Type B pancreatic cell (in vitro differentiated cells): Measurements from ENCODE around the gene ZNF423. TPM values are rescaled to one million over a fixed set of nuclear protein-coding genes. Genes with fewer than 3 reads are reported as not detected.

ENCODE experiments used
- DNase-seq: peaks from one replicate; pipeline ENCODE4 v3.0.0; 2021; ENCODE audit warnings: mixed read lengths; ENCODE audit not compliant: unreplicated experiment; ENCODE audit errors: extremely low spot score
- H3K27ac Mint-ChIP-seq: 2 replicates; pipeline ENCODE4 v1.8.0; 2021; ENCODE audit warnings: mild to moderate bottlenecking, mixed read lengths
- H3K27me3 Mint-ChIP-seq: 2 replicates; pipeline ENCODE4 v1.8.0; 2021; ENCODE audit warnings: mixed read lengths
- H3K36me3 Mint-ChIP-seq: 2 replicates; pipeline ENCODE4 v1.8.0; 2021; ENCODE audit warnings: mixed read lengths
- H3K4me1 Mint-ChIP-seq: one replicate; pipeline ENCODE4 v1.8.0; 2021; ENCODE audit warnings: mixed read lengths; ENCODE audit not compliant: unreplicated experiment
- H3K4me3 Mint-ChIP-seq: 2 replicates; pipeline ENCODE4 v1.8.0; 2021; ENCODE audit warnings: mild to moderate bottlenecking, mixed read lengths
- H3K9me3 Mint-ChIP-seq: 2 replicates; pipeline ENCODE4 v1.8.0; 2021; ENCODE audit warnings: mixed read lengths
- CTCF ChIP-seq: fragments of 200-600 bp; sonication (generic); conservative IDR thresholded peaks from 2 replicates; pipeline ENCODE4 v1.5.0; 2021; ENCODE audit warnings: antibody characterized with exemption, mild to moderate bottlenecking
- total RNA-seq: library from RNA; stranded (reverse); gene quantifications from 2 replicates; pipeline ENCODE4 v1.2.1, GENCODE V29; 2021; ENCODE audit warnings: low replicate concordance

ZNF423 gene
- total RNA-seq, 1 donor from 2014 or later = 72.6 TPM

- no peak for TF ChIP-seq CTCF
- Mint-ChIP-seq H3K27me3 (peaks cover 10% of the 10 kb centered on the region), H3K27ac (no peak overlapping the region), H3K4me3 (no peak overlapping the region), H3K9me3 (no peaks in the 10 kb centered on the region), H3K4me1 (peaks cover 5% of the 10 kb centered on the region), H3K36me3 (no peaks in the 10 kb centered on the region)
- DNase-seq = no peak
Measured at GRCh38 chr16:49899991-49900695, 44.2 kb upstream of the ZNF423 start.

GRCh38 chr16:49896447-49896964, 40.6 kb upstream of the ZNF423 start:
- Mint-ChIP-seq H3K36me3 (no peaks in the 10 kb centered on the region), H3K27ac (peak overlapping the region; percentile 51), H3K4me3 (no peak overlapping the region), H3K9me3 (no peaks in the 10 kb centered on the region), H3K4me1 (peaks cover 5% of the 10 kb centered on the region), H3K27me3 (peaks cover 7% of the 10 kb centered on the region)
- no peak for DNase-seq
- TF ChIP-seq CTCF = no peak

- H3K27me3 Mint-ChIP-seq = no peaks in the 10 kb centered on the region
- no peak overlapping the region for H3K4me3 Mint-ChIP-seq
- no peaks in the 10 kb centered on the region for H3K36me3 Mint-ChIP-seq
- DNase-seq = no peak
- no peaks in the 10 kb centered on the region for H3K9me3 Mint-ChIP-seq
- peaks cover 4% of the 10 kb centered on the region for H3K4me1 Mint-ChIP-seq
- peak; percentile 60 for TF ChIP-seq CTCF
- H3K27ac Mint-ChIP-seq = no peak overlapping the region
Measured at GRCh38 chr16:49890876-49891275, 35.0 kb upstream of the ZNF423 start.

- H3K27me3 Mint-ChIP-seq = no peaks in the 10 kb centered on the region
- no peaks in the 10 kb centered on the region for H3K36me3 Mint-ChIP-seq
- no peak overlapping the region for H3K4me3 Mint-ChIP-seq
- H3K9me3 Mint-ChIP-seq = no peaks in the 10 kb centered on the region
- no peak for DNase-seq
- TF ChIP-seq CTCF = no peak
- no peak overlapping the region for H3K27ac Mint-ChIP-seq
- H3K4me1 Mint-ChIP-seq = peaks cover 4% of the 10 kb centered on the region
Measured at GRCh38 chr16:49889725-49890397, 33.9 kb upstream of the ZNF423 start.

- Mint-ChIP-seq H3K9me3 (no peaks in the 10 kb centered on the region), H3K4me3 (no peak overlapping the region), H3K27ac (no peak overlapping the region), H3K27me3 (no peaks in the 10 kb centered on the region), H3K4me1 (peaks cover 16% of the 10 kb centered on the region), H3K36me3 (no peaks in the 10 kb centered on the region)
- DNase-seq = no peak
- TF ChIP-seq CTCF = no peak
Measured at GRCh38 chr16:49886554-49887094, 30.7 kb upstream of the ZNF423 start.
